Measurements from ENCODE around the gene SART1.
"Not testable (repeated sequence)": the region's sequence is repeated elsewhere in the genome, so short reads cannot be mapped to it uniquely, and the experiment has no call there.

The SART1 gene

GRCh38 chr11:65934014-65934413 is 27.5 kb upstream of the SART1 start:
- DNase-seq (ENCODE audit: low spot score) = no peak

- DNase-seq (ENCODE audit: low spot score) = no peak
Measured at GRCh38 chr11:65937766-65938165, 23.8 kb upstream of the SART1 start.

DNA sequence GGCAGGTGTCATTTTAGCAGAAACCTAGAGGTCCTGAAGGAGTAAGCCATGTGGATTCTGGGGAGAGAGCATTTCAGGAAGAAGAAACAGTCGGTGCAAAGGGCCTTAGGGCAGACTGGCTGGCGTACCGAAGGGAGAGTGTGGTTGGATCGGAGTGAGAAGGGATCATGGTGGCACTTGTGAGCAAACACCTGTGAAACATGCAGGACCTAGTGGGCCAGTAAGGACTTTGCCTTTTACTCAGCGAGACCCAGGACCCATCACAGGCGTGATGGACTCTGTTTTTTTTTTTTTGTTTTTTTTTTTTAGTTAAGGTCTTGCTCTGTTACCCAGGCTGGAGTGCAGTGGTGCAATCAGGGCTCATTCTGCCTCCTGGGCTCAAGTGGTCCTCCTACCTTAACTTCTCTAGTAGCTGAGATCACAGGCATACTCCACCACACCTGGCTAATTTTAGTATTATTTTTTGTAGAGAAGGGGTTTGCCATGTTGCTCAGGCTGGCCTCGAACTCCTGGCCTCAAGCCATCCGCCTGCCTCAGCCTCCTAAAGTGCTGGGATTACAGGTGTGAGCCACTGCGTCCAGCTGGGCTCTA is 19.7 kb upstream of the SART1 start:
- DNase-seq (ENCODE audit: low spot score) = no peak

DNA sequence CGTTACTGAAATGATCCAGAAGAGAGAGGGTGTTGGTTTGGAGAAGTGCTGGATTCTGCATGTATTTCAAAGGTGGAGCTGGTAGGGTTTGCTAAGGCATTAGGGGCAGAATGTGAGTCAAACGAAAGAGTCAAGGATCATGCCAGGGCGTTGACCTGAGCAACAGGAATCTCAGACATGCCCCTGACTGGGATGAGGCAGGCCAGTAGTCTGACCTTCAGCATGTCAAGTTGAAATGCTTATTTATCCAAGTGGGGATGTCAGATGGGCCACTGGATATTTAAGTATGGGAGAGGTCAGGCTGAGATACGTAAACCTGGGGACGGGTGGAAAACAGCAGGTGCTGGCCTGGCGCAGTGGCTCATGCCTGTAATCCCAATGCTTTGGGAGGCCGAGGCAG is 19.0 kb upstream of the SART1 start:
- no peak for DNase-seq (ENCODE audit: low spot score)

GRCh38 chr11:65944191-65944590 is 17.3 kb upstream of the SART1 start:
- DNase-seq (ENCODE audit: low spot score) = no peak

DNA sequence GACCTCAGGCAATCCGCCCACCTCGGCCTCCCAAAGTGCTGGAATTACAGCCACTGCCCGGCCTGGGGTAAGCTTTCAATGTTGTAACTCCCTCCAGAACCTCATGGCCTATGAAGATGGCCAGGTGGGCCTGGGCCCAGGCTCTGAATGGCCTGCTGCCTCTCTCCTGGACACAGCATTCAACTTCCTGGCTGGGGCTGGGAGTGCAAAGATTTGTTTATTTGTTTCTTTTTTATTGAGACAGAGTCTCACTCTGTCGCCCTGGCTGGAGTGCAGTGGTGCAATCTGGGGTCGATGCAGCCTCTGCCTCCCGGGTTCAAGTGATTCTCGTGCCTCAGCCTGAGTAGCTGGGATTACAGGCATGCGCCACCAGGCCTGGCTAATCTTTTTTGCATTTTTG is 16.8 kb upstream of the SART1 start:
- no peak for DNase-seq (ENCODE audit: low spot score)

GRCh38 chr11:65945430-65945911 is 16.1 kb upstream of the SART1 start, which contains the start of gene TSGA10IP:
TSS of gene TSGA10IP (plus strand) at chr11:65945480. CDS start at chr11:65945676, 196 bp downstream.
- no peak for DNase-seq (ENCODE audit: low spot score)

- DNase-seq (ENCODE audit: low spot score) = no peak
Measured at GRCh38 chr11:65945941-65946558, 15.5 kb upstream of the SART1 start.

- DNase-seq (ENCODE audit: low spot score) = no peak
Measured at GRCh38 chr11:65946655-65947054, 14.9 kb upstream of the SART1 start.

GRCh38 chr11:65947133-65947532 is 14.4 kb upstream of the SART1 start:
- DNase-seq (ENCODE audit: low spot score) = no peak

- DNase-seq (ENCODE audit: low spot score) = no peak
Measured at GRCh38 chr11:65947603-65948125, 13.9 kb upstream of the SART1 start.

DNA sequence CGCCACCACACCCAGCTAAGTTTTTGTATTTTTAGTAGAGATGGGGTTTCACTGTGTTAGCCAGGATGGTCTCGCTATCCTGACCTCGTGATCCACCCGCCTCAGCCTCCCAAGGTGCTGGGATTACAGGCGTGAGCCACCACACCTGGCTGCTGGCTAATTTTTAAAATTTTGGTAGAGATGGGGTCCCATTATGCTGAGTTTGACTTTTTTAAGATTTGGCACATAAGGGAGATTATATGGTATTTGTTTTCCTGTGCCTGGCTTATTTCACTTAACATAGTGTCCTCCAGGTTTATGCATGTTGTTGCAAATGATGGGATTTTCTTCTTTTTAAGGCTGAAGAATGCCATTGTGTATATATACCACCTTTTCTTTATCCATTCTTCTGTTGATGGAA is 10.8 kb upstream of the SART1 start:
- not testable (repeated sequence) for DNase-seq (ENCODE audit: low spot score)

GRCh38 chr11:65951641-65952040 is 9.9 kb upstream of the SART1 start:
- DNase-seq (ENCODE audit: low spot score) = not testable (repeated sequence)

DNA sequence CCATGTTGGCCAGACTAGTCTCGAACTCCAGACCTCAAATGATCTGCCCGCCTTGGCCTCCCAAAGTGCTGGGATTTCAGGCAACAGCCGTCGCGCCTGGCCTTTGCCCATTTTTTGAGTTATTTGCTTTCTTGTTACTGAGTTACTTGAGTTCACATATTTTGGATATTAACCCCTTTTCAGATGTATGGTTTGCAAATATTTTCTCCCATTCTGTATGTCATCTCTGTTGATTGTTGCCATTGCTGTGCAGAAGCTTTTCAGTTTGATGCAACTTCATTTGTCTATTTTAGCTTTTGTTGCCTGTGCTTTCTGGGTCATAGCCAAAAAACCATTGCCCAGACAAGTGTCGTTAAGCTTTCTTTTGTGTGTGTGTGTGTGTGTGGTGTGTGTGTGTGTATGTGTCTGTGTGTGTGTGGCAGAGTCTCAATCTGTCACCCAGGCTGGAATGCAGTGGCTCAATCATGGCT is 9.4 kb upstream of the SART1 start:
- no peak for DNase-seq (ENCODE audit: low spot score)

DNA sequence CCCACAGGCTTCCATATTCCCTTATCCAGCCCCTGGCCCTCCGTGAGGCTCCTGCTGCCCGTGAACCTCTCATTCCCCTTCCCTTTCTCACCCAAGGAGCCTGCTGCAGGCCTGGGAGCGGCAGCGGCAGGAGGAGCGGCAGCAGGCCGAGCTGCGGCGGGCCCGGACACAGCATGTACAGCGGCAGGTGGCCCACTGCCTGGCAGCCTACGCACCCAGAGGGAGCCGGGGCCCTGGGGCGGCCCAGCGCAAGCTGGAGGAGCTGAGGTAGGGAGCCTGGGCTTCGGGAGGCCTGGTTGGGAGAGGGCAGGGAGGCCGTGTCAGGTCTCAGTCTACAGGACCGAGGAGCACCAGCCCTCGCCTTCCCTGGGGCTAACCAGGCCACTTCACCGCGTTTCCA is 8.1 kb upstream of the SART1 start:
- DNase-seq (ENCODE audit: low spot score) = no peak

DNA sequence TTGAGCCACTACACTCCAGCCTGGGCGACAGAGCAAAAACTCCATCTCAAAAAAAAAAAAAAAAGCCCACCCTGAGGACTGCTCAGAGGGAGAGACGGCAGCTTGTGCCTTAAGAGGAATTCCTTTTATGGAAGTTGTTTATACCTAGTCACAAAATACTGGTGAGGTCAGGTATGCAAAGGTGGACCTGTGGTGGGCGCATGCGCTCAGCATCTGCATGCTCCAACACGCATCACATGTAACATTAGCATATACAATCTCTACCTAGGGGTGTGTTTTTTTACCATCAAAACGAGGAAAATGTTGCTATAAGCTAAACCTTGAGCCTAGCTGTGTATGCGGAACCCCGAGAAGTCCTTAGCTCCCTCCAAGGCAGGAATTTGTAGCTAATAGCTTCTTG is 6.8 kb upstream of the SART1 start:
- no peak for DNase-seq (ENCODE audit: low spot score)

DNA sequence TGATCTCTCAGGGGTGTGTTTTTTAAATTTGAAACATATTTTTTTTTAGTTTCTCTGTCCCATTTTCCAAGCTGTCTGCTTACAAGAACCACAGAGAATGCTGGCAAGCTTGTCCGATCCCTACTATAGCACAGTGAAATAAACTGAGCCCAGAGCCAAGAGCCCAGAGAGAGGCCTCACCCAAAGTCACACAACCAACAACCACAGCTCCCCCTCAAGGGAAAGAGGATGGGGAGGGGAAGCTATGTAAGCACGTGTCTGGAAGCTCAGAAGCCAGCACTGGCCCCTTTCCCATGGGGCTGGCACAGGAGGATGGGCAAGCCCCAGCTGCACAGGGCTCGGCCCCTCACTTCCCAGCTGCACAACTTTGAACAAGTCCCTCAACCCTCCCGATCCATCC is 3.2 kb upstream of the SART1 start:
- no peak for DNase-seq (ENCODE audit: low spot score)

DNA sequence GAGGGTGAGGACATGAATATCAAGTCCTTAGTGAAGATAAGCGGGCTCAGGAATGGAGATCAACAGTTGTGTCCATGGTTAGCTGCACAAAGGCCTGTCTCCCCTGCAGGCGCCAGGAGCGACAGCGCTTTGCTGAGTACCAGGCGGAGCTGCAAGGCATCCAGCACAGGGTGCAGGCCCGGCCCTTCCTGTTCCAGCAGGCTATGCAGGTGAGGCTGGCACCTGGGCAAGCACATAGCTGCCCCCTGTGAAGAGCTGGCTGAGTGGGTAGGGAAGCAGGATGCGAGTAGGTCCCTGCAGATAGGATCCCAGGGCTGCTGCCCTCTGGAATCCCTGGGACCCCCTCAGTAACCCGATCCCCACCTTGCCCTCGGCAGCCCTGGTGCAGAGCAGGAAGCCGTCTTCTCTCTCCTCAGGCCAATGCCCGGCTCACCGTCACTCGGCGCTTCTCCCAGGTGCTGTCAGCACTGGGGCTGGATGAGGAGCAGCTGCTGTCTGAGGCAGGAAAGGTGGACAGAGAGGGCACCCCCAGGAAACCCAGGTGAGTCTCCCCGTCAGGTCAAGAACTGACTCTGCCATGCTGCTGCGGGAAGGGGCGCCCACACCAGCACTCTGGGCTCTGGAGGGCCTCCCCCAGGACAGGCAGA is 2.6 kb upstream of the SART1 start:
- no peak for DNase-seq (ENCODE audit: low spot score)

GRCh38 chr11:65960824-65961266 is 689 bp upstream of the SART1 start:
- DNase-seq (ENCODE audit: low spot score) = no peak

DNA sequence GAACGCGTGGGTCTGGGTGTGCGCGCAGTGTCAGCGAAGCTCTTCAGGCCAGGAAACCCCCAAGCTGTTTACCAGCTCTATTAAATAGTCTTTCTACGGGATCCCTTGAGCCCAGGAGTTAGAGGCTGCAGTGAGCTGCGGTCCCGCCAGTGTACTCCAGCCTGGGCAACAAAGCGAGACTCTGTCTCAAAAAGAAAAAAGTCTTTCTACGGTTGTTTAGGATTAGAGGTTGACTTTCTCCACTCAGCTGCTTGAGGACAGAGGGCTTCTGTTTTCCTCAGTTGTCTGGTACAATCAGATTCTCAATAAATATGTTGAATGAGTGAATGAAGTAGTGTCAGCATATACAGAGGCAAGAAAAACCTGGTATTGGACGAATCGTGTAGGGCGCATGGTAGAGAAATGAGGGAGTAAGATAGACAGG is 619 bp downstream of the SART1 start:
- DNase-seq (ENCODE audit: low spot score) = no peak

- no peak for DNase-seq (ENCODE audit: low spot score)
Measured at GRCh38 chr11:65964906-65965305, 3.4 kb downstream of the SART1 start.

- no peak for DNase-seq (ENCODE audit: low spot score)
Measured at GRCh38 chr11:65965986-65966762, 4.6 kb downstream of the SART1 start.
